ENCODE results near the gene BCL2L14.
"Not testable (repeated sequence)": the region's sequence is repeated elsewhere in the genome, so short reads cannot be mapped to it uniquely, and the experiment has no call there.

BCL2L14 gene

GRCh38 chr12:12108441-12109058, 37.8 kb downstream of the BCL2L14 start:
- no peak for DNase-seq (ENCODE audit: low spot score)

DNA sequence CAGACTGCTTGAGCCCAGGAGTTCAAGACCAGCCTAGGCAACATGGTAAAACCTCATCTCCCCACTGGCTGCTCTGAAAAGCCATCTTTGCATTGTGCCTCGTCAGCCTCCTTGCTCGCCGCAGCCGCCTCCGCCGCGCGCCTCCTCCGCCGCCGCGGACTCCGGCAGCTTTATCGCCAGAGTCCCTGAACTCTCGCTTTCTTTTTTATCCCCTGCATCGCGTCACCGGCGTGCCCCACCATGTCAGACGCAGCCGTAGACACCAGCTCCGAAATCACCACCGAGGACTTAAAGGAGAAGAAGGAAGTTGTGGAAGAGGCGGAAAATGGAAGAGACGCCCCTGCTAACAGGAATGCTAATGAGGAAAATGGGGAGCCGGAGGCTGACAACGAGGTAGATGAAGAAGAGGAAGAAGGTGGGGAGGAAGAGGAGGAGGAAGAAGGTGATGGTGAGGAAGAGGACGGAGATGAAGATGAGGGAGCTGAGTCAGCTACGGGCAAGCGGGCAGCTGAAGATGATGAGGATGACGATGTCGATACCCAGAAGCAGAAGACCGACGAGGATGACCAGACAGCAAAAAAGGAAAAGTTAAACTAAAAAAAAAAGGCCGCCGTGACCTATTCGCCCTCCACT, 40.3 kb downstream of the BCL2L14 start:
- not testable (repeated sequence) for DNase-seq (ENCODE audit: low spot score)

DNA sequence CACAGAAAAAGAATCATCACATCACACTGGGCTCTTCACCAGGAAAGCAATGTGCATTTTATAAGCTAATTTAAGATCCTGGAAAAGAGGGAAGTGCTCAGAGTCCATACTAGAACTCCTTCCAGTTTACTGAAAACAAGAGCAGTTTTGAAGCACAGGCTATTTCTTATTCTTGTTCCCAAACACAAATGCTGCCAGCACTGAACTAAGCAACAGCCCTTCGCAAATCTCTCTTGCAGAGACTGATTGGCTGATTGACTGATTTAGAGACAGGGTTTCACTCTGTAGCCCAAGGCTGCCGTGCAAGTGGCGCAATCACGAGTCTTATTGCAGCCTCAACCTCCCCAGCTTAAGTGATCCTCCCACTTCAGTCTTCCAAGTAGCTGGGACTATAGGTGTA, 44.8 kb downstream of the BCL2L14 start:
- no peak for DNase-seq (ENCODE audit: low spot score)

GRCh38 chr12:12116677-12117076, 45.9 kb downstream of the BCL2L14 start:
- no peak for DNase-seq (ENCODE audit: low spot score)

DNA sequence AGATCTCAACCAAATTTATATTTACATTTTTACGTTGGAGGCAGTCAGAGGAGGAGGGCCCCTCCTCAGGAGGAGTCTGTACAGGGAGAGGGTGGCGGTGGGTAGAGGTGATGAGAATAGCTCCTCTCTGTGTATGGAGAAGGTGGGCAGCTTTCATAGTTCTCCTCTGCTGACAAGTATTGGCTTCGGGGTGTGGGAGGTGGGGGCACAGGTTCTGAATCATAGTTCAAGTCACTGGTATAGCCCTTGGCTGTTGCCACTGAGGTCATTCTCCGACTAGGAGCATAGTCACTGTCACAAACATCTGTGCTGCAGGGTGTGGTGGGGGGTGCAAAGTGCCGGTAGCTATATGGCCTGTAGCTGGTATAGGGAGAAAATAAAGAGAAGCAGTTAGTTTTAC, 50.3 kb downstream of the BCL2L14 start:
- no peak for DNase-seq (ENCODE audit: low spot score)

DNA sequence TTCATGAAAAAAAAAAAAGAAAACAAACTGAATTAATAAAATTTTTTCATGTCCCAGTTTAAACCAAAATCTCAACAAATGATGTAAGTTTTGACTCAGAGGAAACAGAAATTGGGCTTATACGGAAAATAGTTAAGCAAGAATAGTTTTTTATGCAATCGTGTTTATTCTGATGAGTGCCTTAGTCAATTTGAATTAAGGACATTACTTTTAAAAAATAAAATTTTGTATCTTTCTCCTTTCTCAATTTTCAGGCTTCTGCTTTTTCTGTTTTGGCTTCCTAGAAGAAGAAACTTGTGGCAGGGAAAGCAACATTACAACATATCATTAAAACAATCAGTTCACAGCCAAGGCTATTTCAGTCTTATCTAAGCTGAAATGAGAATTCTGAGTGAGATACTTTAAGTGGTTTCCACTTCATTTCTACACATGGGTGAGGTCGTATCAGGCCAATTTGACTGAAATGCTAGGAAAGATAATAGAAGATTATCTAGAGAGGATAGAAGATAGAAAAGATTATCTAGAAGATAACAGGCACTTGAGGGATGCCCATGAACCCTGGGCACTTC, 52.4 kb downstream of the BCL2L14 start:
- DNase-seq (ENCODE audit: low spot score), result no peak

GRCh38 chr12:12126551-12126950, 55.8 kb downstream of the BCL2L14 start:
- no peak for DNase-seq (ENCODE audit: low spot score)

DNA sequence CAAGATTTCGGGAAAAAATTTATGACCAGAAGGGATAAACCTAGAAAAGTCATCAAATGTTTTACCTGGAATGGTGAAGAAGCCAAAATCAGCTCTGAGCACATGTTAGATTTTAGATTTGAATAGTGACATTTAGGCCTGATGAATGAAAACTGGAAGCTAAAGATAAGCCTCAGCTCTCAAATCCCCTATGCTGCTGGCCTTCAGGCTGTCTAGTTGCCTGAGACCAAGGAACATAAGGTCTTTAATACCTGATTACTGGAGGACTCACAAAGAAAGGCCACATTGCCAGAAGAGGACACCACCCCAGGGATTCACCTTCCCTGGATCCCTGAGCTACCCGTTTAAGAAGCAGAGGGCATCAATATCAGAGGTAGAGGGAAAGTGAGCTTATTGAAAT, 56.6 kb downstream of the BCL2L14 start:
- DNase-seq (ENCODE audit: low spot score), result no peak

GRCh38 chr12:12128670-12129069, 57.9 kb downstream of the BCL2L14 start:
- no peak for DNase-seq (ENCODE audit: low spot score)

GRCh38 chr12:12133259-12133658, 62.5 kb downstream of the BCL2L14 start:
- DNase-seq (ENCODE audit: low spot score), result no peak

DNA sequence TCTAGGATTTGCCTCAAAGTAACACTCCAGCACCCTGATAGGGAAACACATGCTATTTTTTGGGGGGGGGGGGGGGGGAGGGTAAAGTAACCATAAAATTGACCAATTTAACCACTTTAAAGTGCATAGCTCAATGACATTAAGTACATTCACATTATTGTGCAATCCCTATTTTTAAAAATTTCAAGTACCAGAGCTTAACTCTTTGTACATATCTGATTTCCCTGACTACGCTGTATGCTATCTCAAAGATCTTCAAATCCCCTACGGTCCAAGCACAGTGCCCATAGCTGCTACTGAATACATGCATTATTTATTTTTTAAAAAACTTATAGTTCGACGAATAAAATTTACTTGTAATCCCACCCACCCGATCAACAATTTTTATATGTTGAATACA, 63.0 kb downstream of the BCL2L14 start:
- DNase-seq (ENCODE audit: low spot score), result no peak

GRCh38 chr12:12138203-12139154, 67.7 kb downstream of the BCL2L14 start:
- DNase-seq (ENCODE audit: low spot score), result no peak

DNA sequence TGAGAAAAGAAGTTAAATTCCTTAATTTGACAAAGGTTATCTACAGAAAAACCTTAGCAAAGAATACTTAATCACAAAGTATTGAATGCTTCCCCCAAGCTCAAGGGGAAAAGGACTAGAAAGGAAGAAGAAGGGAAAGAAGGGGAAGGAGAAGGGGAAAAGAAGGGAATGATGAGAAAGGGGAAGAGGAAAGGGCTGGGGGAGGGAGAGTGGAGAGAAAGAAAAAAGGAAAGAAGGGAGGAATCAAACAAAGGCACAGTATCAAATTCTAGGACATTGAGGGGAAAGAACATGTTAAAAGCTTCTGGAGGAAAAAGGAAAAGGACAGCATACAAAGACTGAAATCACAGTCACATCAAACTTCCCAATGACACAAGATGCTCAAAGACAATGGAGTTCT, 70.3 kb downstream of the BCL2L14 start:
- no peak for DNase-seq (ENCODE audit: low spot score)

- not testable (repeated sequence) for DNase-seq (ENCODE audit: low spot score)
Observed at GRCh38 chr12:12144531-12144930, 73.8 kb downstream of the BCL2L14 start.

GRCh38 chr12:12147111-12147510, 76.4 kb downstream of the BCL2L14 start:
- no peak for DNase-seq (ENCODE audit: low spot score)

Measured in AG08395 (cell line).